Ovary (tissue), 1 donor: ENCODE results near the gene TMEM14A.

Experiments
- EP300 ChIP-seq: sonication (generic); formaldehyde crosslinking; IDR thresholded peaks from one replicate; pipeline ENCODE4 v1.6.1; 2017; ENCODE audit warnings: antibody characterized with exemption
- POLR2A ChIP-seq: fragments of 450-650 bp; IDR thresholded peaks from one replicate; pipeline ENCODE4 v1.6.1; 2017; ENCODE audit warnings: antibody characterized with exemption, mild to moderate bottlenecking, moderate library complexity

DNA sequence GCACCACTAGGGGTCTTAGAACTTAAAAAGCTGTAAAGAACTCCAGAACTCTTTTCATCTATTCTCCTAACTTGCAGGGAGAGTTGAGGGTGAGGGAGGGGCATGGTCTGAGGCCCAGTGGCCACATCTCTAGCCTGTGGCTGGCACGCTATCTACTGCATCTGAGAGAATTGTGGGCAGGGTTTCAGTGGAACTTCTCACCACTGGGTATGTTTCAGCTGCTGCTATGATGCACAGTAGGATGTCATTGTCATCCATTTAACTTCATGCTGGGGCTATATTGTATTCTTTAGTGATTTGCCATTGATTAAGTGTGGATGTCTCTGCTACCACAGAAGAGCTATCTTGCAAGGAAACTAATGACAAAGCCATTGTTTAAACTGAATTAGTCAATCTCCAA is 4.5 kb downstream of the TMEM14A start:
- TF ChIP-seq EP300 (no peak), POLR2A (no peak)
